ENCODE results near the gene POLR3F.

- TF ChIP-seq TRIM28 (IDR thresholded peaks at IDR 0.05), result no peak
- TF ChIP-seq GTF3C2 (IDR thresholded peaks at IDR 0.05; ENCODE audit: borderline replicate concordance, extremely low read depth, insufficient read length), result no peak
- TF ChIP-seq TCF7L2 (IDR thresholded peaks at IDR 0.05; ENCODE audit: low read depth, low read length), result no peak
- TF ChIP-seq NR2C1 (IDR thresholded peaks at IDR 0.05), result no peak
- no peak for TF ChIP-seq NR2C1 (tag; IDR thresholded peaks at IDR 0.05)
- TF ChIP-seq SRSF3 (IDR thresholded peaks at IDR 0.05; ENCODE audit: insufficient read depth, low read length), result no peak
- TF ChIP-seq EZH2 (IDR thresholded peaks at IDR 0.05; ENCODE audit: borderline replicate concordance, low read depth, low read length), result no peak
- TF ChIP-seq RAD21 (CRISPR knock-in tag; conservative IDR thresholded peaks at IDR 0.05 in 1 of 2, IDR thresholded peaks at IDR 0.05 in 1 of 2), result no peak
- no peak for TF ChIP-seq SP2 (IDR thresholded peaks at IDR 0.05; ENCODE audit: extremely low read depth, low read depth, low read length, poor library complexity, severe bottlenecking)
- no peak for TF ChIP-seq IRF2 (CRISPR knock-in tag; IDR thresholded peaks at IDR 0.05)
- TF ChIP-seq ZBTB7A (IDR thresholded peaks at IDR 0.05; ENCODE audit: borderline replicate concordance, control insufficient read depth, low read depth, low read length), result no peak
- TF ChIP-seq SREBF2 (CRISPR knock-in tag; IDR thresholded peaks at IDR 0.05), result no peak
Observed at GRCh38 chr20:18436847-18437246, 30.3 kb upstream of the POLR3F start.
